IPS-15b (cell line): Measurements from ENCODE around the gene SH3RF3.

Experiments
- H3K27me3 ChIP-seq: one replicate; pipeline ENCODE4 v1.6.1; 2013; ENCODE audit warnings: low read length; ENCODE audit not compliant: control insufficient read depth, insufficient read depth
- H3K36me3 ChIP-seq: one replicate; pipeline ENCODE4 v1.6.1; 2013; ENCODE audit warnings: low read length; ENCODE audit not compliant: control insufficient read depth, insufficient read depth
- H3K4me1 ChIP-seq: one replicate; pipeline ENCODE4 v1.6.1; 2013; ENCODE audit warnings: mild to moderate bottlenecking, low read length; ENCODE audit not compliant: control insufficient read depth, insufficient read depth
- H3K4me3 ChIP-seq: one replicate; pipeline ENCODE4 v1.5.1; 2013; ENCODE audit warnings: low read depth, low read length
- H3K9ac ChIP-seq: one replicate; pipeline ENCODE4 v1.6.1; 2013; ENCODE audit warnings: low read depth, mild to moderate bottlenecking, low read length
- H3K9me3 ChIP-seq: one replicate; pipeline ENCODE4 v1.6.1; 2013; ENCODE audit warnings: mild to moderate bottlenecking, low read length; ENCODE audit not compliant: control insufficient read depth, insufficient read depth

The SH3RF3 gene

GRCh38 chr2:109375131-109375561, 246.1 kb downstream of the SH3RF3 start:
- Histone ChIP-seq H3K4me3 (no peak overlapping the region), H3K4me1 (no peaks in the 10 kb centered on the region), H3K36me3 (no peaks in the 10 kb centered on the region), H3K9ac (no peak overlapping the region), H3K9me3 (no peaks in the 10 kb centered on the region), H3K27me3 (no peaks in the 10 kb centered on the region)

- Histone ChIP-seq H3K4me1 (no peaks in the 10 kb centered on the region), H3K36me3 (no peaks in the 10 kb centered on the region), H3K9ac (no peak overlapping the region), H3K27me3 (no peaks in the 10 kb centered on the region), H3K4me3 (no peak overlapping the region), H3K9me3 (no peaks in the 10 kb centered on the region)
Observed at GRCh38 chr2:109375656-109376055, 246.7 kb downstream of the SH3RF3 start.

- Histone ChIP-seq H3K27me3 (no peaks in the 10 kb centered on the region), H3K4me3 (no peak overlapping the region), H3K36me3 (no peaks in the 10 kb centered on the region), H3K9ac (no peak overlapping the region), H3K4me1 (no peaks in the 10 kb centered on the region), H3K9me3 (no peaks in the 10 kb centered on the region)
Observed at GRCh38 chr2:109376115-109376514, 247.1 kb downstream of the SH3RF3 start.

DNA sequence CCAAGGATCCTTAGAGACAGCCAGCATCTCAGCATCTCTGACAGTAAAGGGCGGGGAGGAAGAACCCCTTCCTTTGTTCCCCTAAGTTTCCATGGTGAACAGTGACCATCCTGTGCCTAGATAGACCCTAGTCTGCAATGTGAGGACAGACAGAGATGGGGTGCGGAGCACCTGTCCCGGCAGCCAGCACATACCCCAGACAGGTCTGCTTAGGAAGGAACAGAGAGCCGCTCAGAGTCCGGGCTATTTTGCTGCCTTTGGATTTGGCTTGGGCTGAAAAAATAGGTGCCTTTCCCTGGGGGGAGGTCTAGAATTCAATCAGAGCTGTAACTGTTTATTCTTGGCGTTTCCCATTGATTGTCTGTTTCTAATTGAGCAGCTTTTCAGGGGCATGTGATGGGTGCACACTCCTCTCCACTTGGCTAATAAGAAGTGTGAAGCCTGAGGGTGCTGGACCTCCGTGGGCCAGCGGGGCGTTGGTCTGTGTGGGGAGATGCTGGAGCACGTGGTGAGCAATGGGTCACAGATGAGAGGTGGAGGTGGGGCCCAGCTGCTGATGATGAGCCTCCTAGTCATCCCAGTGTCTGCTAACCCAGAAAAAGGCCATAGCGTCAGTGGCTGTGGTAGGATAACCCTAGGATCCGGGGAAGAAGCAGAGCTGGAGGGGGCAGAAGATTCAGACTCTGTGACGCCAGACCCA, 247.9 kb downstream of the SH3RF3 start:
- Histone ChIP-seq H3K4me3 (no peak overlapping the region), H3K36me3 (no peaks in the 10 kb centered on the region), H3K4me1 (no peaks in the 10 kb centered on the region), H3K9ac (no peak overlapping the region), H3K27me3 (no peaks in the 10 kb centered on the region), H3K9me3 (no peaks in the 10 kb centered on the region)

DNA sequence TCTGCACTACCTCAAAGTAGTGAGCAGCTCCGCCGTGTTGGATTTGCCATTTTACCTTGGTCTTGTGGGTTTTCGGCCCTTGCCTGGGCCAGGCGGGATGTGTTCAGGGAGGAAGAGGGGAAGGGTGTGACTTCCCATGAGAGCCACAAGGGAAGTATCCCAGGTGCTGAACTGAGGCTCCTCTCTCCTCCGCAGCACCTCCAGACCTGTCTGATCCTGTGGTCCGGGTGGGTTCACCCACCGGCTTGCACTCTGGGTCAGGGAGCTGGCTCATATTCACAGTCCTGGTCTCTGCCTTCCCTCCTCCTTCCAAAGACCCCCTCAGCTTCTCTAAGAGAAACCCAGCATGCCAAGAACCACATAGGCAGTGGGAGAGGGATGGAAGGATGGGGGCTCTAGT, 249.0 kb downstream of the SH3RF3 start:
- Histone ChIP-seq H3K36me3 (no peaks in the 10 kb centered on the region), H3K9ac (no peak overlapping the region), H3K4me3 (no peak overlapping the region), H3K4me1 (peaks cover 4% of the 10 kb centered on the region), H3K9me3 (no peaks in the 10 kb centered on the region), H3K27me3 (no peaks in the 10 kb centered on the region)

DNA sequence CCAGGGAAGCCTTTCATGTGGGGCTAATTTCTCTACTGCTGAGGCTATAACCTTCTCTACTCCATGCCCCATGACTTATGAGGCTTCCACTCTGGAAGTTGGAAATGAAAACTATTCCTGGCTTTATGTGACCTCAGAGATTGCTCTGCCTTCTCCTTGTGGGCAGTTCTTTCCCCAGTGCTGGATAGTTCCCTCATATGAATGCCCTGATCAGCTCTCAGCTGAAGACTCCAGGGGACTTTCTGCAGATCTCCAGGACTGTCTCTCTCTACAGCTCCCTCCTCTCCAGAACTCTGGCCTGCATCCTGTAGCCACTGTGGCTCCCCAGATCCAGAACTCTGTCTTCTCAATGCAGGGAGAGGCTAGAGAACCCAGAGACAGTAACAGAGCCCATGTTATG, 249.7 kb downstream of the SH3RF3 start:
- Histone ChIP-seq H3K36me3 (no peaks in the 10 kb centered on the region), H3K9ac (no peak overlapping the region), H3K9me3 (no peaks in the 10 kb centered on the region), H3K4me3 (no peak overlapping the region), H3K27me3 (no peaks in the 10 kb centered on the region), H3K4me1 (peaks cover 7% of the 10 kb centered on the region)

GRCh38 chr2:109379507-109379906, 250.5 kb downstream of the SH3RF3 start:
- H3K4me3 ChIP-seq, result no peak overlapping the region
- peaks cover 7% of the 10 kb centered on the region for H3K4me1 ChIP-seq
- H3K36me3 ChIP-seq, result no peaks in the 10 kb centered on the region
- H3K9ac ChIP-seq, result no peak overlapping the region
- H3K27me3 ChIP-seq, result no peaks in the 10 kb centered on the region
- no peaks in the 10 kb centered on the region for H3K9me3 ChIP-seq

DNA sequence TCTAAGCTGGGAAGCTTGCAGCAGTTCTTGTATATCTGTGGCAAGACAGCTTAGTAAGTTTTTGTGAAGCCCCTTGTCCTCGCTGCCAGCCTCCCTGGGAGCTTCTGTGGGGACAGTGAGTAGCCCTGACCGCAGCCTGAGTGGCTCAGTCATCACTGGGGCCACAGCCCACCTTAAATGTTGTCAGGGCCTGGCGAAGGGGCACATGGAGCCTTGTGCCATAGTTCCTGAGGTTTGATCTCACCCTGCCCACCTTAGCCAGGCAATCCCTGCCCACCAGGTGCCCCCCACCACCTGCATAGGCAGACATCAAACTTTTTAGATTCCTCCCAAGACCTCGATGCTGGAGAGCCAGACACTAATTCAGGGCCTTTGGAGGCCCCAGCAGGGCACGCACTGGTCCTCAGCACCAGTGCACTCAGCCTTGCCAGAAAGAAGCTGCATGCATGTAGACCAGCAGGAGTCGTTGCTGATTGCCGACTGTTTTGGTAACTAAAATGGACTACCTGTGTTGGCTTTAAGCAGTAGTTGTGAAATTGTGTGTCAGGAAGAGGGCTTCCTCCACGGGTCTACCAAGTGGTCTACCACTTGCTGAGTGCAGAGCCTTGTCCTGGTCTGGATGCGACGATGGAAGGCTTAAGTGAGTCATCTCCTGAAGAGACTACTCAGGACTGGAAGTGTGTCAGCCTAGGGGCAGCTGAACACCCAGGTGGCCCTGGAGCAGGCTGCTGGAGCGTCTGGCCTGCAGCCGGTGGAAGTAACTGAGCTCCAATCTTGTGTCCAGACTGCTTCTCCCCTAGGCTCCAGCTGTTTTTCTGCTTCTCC, 251.7 kb downstream of the SH3RF3 start:
- H3K4me1 ChIP-seq, result peaks cover 10% of the 10 kb centered on the region
- peaks cover 5% of the 10 kb centered on the region for H3K27me3 ChIP-seq
- H3K4me3 ChIP-seq, result no peak overlapping the region
- H3K9ac ChIP-seq, result no peak overlapping the region
- no peaks in the 10 kb centered on the region for H3K9me3 ChIP-seq
- no peaks in the 10 kb centered on the region for H3K36me3 ChIP-seq

GRCh38 chr2:109381327-109381820, 252.4 kb downstream of the SH3RF3 start:
- H3K9ac ChIP-seq, result no peak overlapping the region
- H3K36me3 ChIP-seq, result no peaks in the 10 kb centered on the region
- no peaks in the 10 kb centered on the region for H3K9me3 ChIP-seq
- H3K27me3 ChIP-seq, result peaks cover 5% of the 10 kb centered on the region
- H3K4me1 ChIP-seq, result peaks cover 12% of the 10 kb centered on the region
- no peak overlapping the region for H3K4me3 ChIP-seq

- no peak overlapping the region for H3K9ac ChIP-seq
- H3K36me3 ChIP-seq, result no peaks in the 10 kb centered on the region
- peaks cover 16% of the 10 kb centered on the region for H3K4me1 ChIP-seq
- no peak overlapping the region for H3K4me3 ChIP-seq
- no peaks in the 10 kb centered on the region for H3K9me3 ChIP-seq
- peaks cover 5% of the 10 kb centered on the region for H3K27me3 ChIP-seq
Observed at GRCh38 chr2:109382226-109382895, 253.4 kb downstream of the SH3RF3 start.

- no peak overlapping the region for H3K4me3 ChIP-seq
- H3K4me1 ChIP-seq, result peaks cover 16% of the 10 kb centered on the region
- peaks cover 5% of the 10 kb centered on the region for H3K27me3 ChIP-seq
- H3K9ac ChIP-seq, result no peak overlapping the region
- no peaks in the 10 kb centered on the region for H3K9me3 ChIP-seq
- no peaks in the 10 kb centered on the region for H3K36me3 ChIP-seq
Observed at GRCh38 chr2:109382951-109383350, 253.9 kb downstream of the SH3RF3 start.
